Measurements from ENCODE around the gene NINL. TPM values are rescaled to one million over a fixed set of nuclear protein-coding genes. Genes with fewer than 3 reads are reported as not detected.
"Not testable (repeated sequence)": the region's sequence is repeated elsewhere in the genome, so short reads cannot be mapped to it uniquely, and the experiment has no call there.

NINL gene
- total and polyA plus RNA-seq, 7 donors = 2.4 to 19.9 (median 9.6) TPM

DNA sequence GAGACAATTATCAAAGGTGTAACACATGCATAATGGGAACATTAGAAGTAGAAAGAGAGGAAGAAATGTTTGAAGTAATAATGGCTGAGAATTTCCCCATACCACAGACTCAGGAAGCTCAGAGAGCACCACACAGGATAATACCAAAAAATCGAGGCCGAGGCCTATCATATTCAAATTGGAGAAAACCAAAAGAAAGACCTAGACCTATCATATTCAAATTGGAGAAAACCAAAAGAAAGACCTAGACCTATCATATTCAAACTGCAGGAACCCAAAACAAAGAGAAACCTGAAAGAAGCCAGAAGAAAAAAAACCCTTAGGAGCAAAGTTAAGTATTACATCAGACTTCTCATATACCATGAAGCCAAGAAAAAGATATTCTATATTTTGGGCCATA lies 18.0 kb downstream of the NINL start:
- 94 to 97% methylated on average over 2 of the region's 2 CpGs for WGBS, 2 donors
- H3K4me1 ChIP-seq = peaks cover 0 to 13% (median 0%) of the 10 kb centered on the region in 4 donors
- intact Hi-C loops (cut with DNase I) = no loop called here
- no peak for DNase-seq
- H3K27ac ChIP-seq = no peak overlapping the region
- TF ChIP-seq POLR2A (IDR thresholded peaks at IDR 0.05) = no peak
- no peak for TF ChIP-seq POLR2AphosphoS5 (IDR thresholded peaks at IDR 0.05)
- no peak for TF ChIP-seq EP300 (IDR thresholded peaks at IDR 0.05)
- TF ChIP-seq CTCF (IDR thresholded peaks at IDR 0.05) = no peak
- H3K4me3 ChIP-seq = no peak overlapping the region
- H3K36me3 ChIP-seq = no peaks in the 10 kb centered on the region
- H3K9me3 ChIP-seq = no peaks in the 10 kb centered on the region
- no peaks in the 10 kb centered on the region for H3K27me3 ChIP-seq

DNA sequence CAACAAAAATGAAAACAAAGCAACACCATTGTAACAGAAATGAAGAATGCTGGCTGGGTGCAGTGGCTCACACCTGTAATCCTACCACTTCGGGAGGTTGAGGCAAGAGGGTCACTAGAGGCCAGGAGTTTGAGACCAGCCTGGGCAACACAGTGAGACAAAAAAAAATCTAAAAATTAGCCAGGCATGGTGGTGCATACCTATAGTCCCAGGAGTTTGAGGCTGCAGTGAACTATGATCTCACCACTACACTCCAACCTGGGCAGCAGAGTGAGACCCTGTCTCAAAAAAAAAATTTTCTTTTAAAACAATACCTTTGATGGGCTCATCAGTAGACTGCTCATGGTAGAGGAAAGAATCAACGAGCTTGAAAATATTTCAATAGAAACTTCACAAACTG lies 18.5 kb downstream of the NINL start:
- TF ChIP-seq EP300 (IDR thresholded peaks at IDR 0.05) (no peak), POLR2A (IDR thresholded peaks at IDR 0.05) (no peak), CTCF (IDR thresholded peaks at IDR 0.05) (no peak), POLR2AphosphoS5 (IDR thresholded peaks at IDR 0.05) (no peak)
- no peak overlapping the region for H3K4me3 ChIP-seq
- intact Hi-C loops (cut with DNase I) = no loop called here
- no peak overlapping the region for H3K27ac ChIP-seq
- WGBS, 2 donors = 86 to 95% methylated on average over 2 of the region's 2 CpGs
- no peaks in the 10 kb centered on the region for H3K27me3 ChIP-seq
- no peaks in the 10 kb centered on the region for H3K36me3 ChIP-seq
- no peaks in the 10 kb centered on the region for H3K9me3 ChIP-seq
- DNase-seq = no peak
- peaks cover 0 to 9% (median 0%) of the 10 kb centered on the region in 4 donors for H3K4me1 ChIP-seq

DNA sequence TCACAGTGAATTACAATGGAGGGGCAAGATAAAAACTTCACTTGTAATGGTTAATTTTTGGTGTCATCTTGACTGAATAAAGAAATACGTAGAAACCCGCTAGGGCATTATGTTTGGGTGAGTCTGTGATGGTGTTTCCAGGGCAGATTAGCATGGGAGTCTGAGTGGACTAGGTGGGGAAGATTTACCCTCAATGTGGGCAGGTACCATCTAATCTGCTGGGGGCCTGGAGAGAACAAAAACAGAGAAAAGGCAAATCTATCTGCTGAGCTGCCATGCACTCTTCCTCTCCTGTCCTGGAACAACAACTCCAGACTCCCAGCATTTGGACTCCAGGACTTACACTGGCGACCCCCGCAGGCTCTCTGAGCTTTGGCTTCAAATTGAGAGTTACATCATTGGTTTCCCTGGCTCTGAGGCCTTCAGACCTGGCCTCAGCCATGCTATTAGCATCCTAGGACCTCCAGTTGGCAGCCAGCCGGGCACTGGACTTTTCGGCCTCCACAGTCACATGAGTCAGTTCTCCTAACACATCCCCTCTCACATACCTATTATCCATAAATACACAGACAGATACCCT lies 19.7 kb downstream of the NINL start:
- Histone ChIP-seq H3K27me3 (no peaks in the 10 kb centered on the region), H3K4me1 (peaks cover 0 to 9% (median 0%) of the 10 kb centered on the region in 4 donors), H3K9me3 (no peaks in the 10 kb centered on the region), H3K36me3 (no peaks in the 10 kb centered on the region), H3K4me3 (no peak overlapping the region), H3K27ac (no peak overlapping the region)
- TF ChIP-seq POLR2AphosphoS5 (IDR thresholded peaks at IDR 0.05) = no peak
- TF ChIP-seq POLR2A (IDR thresholded peaks at IDR 0.05) = no peak
- TF ChIP-seq CTCF (IDR thresholded peaks at IDR 0.05) = no peak
- no peak for TF ChIP-seq EP300 (IDR thresholded peaks at IDR 0.05)
- intact Hi-C loops (cut with DNase I) = no loop called here
- 89 to 90% methylated on average over 6 of the region's 6 CpGs for WGBS, 2 donors
- no peak for DNase-seq

- DNase-seq = no peak
- Histone ChIP-seq H3K4me1 (peaks cover 0 to 9% (median 0%) of the 10 kb centered on the region in 4 donors), H3K9me3 (no peaks in the 10 kb centered on the region), H3K27ac (no peak overlapping the region), H3K36me3 (no peaks in the 10 kb centered on the region), H3K27me3 (no peaks in the 10 kb centered on the region), H3K4me3 (no peak overlapping the region)
- WGBS, 2 donors = 92 to 97% methylated on average over 6 of the region's 6 CpGs
- no peak for TF ChIP-seq CTCF (IDR thresholded peaks at IDR 0.05)
- intact Hi-C loops (cut with DNase I) = no loop called here
Measured at GRCh38 chr20:25563876-25564275, 21.5 kb downstream of the NINL start.

GRCh38 chr20:25563362-25563761 lies 22.0 kb downstream of the NINL start:
- Histone ChIP-seq H3K9me3 (no peaks in the 10 kb centered on the region), H3K4me3 (no peak overlapping the region), H3K27ac (no peak overlapping the region), H3K36me3 (no peaks in the 10 kb centered on the region), H3K4me1 (peaks cover 0 to 9% (median 0%) of the 10 kb centered on the region in 4 donors), H3K27me3 (no peaks in the 10 kb centered on the region)
- TF ChIP-seq POLR2A (IDR thresholded peaks at IDR 0.05) = no peak
- TF ChIP-seq CTCF (IDR thresholded peaks at IDR 0.05) = no peak
- no peak for TF ChIP-seq POLR2AphosphoS5 (IDR thresholded peaks at IDR 0.05)
- TF ChIP-seq EP300 (IDR thresholded peaks at IDR 0.05) = no peak
- intact Hi-C loops (cut with DNase I) = no loop called here
- no peak for DNase-seq

DNA sequence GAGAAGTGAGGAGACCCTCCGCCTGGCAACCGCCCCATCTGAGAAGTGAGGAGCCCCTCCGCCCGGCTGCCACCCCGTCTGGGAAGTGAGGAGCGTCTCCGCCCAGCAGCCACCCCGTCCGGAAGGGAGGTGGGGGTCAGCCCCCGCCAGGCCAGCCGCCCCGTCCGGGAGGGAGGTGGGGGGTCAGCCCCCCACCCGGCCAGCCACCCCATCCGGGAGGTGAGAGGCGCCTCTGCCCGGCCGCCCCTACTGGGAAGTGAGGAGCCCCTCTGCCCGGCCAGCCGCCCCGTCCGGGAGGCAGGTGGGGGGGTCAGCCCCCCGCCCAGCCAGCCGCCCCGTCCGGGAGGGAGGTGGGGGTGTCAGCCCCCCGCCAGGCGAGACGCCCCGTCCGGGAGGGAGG lies 23.6 kb downstream of the NINL start:
- H3K4me1 ChIP-seq; H3K9me3 ChIP-seq; DNase-seq; intact Hi-C loops (cut with DNase I); H3K36me3 ChIP-seq; H3K27ac ChIP-seq; H3K27me3 ChIP-seq; H3K4me3 ChIP-seq: not testable (repeated sequence)
- 96 to 97% methylated on average over 30 of the region's 31 CpGs for WGBS, 2 donors
